Peyer's patch (tissue), 4 donors: ENCODE data around the gene ABTB1.

Experiments used
- CTCF ChIP-seq, 6 experiments: fragments of 450-650 bp in 4 of 6; fragments of 200-600 bp in 2 of 6; sonication (generic) in 1 of 6; IDR thresholded peaks; one replicate each; pipeline ENCODE4 v1.5.1; 2017 to 2019; ENCODE audit warnings: antibody characterized with exemption in 6 of 6, mild to moderate bottlenecking in 3 of 6, moderate library complexity in 1 of 6
- POLR2A ChIP-seq, 2 donors: fragments of 450-650 bp; IDR thresholded peaks; one replicate each; pipeline ENCODE4 v1.5.1; 2017; ENCODE audit warnings: antibody characterized with exemption in 2 of 2, mild to moderate bottlenecking in 2 of 2, moderate library complexity in 2 of 2

GRCh38 chr3:127680146-127680661, 7.5 kb downstream of the ABTB1 start:
- TF ChIP-seq CTCF (IDR thresholded peaks at IDR 0.05) (no peak), POLR2A (IDR thresholded peaks at IDR 0.05) (no peak)
